GM13977 (cell line): Measurements from ENCODE around the gene LRP1B.
"Not testable (repeated sequence)": the region's sequence is repeated elsewhere in the genome, so short reads cannot be mapped to it uniquely, and the experiment has no call there.

Source experiments
- DNase-seq: peaks from one replicate; pipeline ENCODE4 v3.0.0; 2012; ENCODE audit warnings: low spot score
- in situ Hi-C: fragments of 300-500 bp; cut with MboI; formaldehyde crosslinking; loops from one replicate; pipeline ENCODE4 v1.12.0; 2022; ENCODE audit warnings: low sequenced_read_pairs, low pct_unique_long_range_greater_than_20kb, mixed read lengths, inconsistent platforms; ENCODE audit not compliant: unreplicated experiment
- TF ChIP-seq, protein P1 (sequence below): IDR thresholded peaks from 2 replicates; pipeline ENCODE4 v1.5.1; 2012; ENCODE audit warnings: mild to moderate bottlenecking, control low read depth; ENCODE audit not compliant: insufficient read depth; ENCODE audit errors: extremely low read depth, missing control alignments

LRP1B gene

DNA sequence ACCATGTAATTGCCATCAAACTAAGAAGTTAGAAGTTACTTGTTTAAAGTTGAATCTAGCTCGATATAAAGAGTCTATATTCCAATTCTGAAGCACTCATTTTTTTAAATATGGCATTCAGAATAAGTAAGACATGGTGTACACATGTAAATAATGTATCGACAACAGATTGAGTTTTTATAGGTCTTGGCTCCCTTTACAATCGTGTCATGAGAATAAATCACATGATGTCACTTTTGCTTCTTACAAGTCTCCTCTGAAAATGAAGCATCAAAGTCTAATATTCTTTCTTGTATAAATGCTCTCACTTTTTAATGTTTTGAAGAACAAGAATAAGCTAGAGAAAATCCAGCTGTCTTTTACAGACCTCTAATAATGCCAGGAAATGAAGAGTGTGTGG is 33.1 kb downstream of the LRP1B start:
- in situ Hi-C loops, result no loop called here
- TF ChIP-seq, protein P1, sequence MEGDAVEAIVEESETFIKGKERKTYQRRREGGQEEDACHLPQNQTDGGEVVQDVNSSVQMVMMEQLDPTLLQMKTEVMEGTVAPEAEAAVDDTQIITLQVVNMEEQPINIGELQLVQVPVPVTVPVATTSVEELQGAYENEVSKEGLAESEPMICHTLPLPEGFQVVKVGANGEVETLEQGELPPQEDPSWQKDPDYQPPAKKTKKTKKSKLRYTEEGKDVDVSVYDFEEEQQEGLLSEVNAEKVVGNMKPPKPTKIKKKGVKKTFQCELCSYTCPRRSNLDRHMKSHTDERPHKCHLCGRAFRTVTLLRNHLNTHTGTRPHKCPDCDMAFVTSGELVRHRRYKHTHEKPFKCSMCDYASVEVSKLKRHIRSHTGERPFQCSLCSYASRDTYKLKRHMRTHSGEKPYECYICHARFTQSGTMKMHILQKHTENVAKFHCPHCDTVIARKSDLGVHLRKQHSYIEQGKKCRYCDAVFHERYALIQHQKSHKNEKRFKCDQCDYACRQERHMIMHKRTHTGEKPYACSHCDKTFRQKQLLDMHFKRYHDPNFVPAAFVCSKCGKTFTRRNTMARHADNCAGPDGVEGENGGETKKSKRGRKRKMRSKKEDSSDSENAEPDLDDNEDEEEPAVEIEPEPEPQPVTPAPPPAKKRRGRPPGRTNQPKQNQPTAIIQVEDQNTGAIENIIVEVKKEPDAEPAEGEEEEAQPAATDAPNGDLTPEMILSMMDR, result no peak
- no peak for DNase-seq

DNA sequence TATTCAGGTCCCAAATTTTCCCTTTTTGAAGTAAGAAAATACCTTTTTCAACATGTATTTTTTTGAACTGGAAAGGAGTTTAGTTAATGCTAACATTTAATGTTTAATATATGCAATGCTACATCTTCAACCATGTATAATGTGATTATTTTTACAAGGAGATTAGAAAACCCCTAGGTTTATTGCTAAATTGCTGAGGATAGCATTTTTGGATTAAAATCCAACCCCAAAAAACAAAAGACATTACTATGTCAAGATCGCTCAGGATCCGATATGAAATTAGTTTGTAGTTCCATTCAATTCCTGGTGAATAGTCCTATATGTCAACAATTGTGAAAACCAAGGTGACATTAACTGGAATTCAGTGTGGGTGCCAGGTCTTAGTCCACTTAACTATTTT is 35.2 kb downstream of the LRP1B start:
- in situ Hi-C loops, result no loop called here
- no peak for DNase-seq
- TF ChIP-seq, protein P1, result no peak

DNA sequence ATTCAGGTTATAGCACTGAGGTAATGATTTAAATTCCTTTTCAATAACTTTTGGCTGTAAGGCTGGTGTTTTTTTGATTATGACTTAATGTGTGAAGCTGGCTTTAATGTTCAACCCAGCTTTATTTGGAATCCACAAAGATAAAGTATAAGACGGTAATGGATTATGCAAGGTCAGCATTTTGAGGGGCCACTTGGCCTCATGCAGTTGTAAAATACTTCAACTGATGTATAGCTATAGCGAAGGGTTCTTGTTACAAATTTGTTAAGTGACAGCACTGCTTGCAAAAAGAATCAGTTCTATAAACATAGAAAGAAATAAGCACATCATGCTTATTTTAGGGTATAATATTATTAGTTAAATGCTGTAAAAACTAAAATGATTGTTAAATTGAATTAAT is 36.6 kb downstream of the LRP1B start:
- TF ChIP-seq, protein P1, result no peak
- in situ Hi-C loops, result no loop called here
- DNase-seq, result no peak

DNA sequence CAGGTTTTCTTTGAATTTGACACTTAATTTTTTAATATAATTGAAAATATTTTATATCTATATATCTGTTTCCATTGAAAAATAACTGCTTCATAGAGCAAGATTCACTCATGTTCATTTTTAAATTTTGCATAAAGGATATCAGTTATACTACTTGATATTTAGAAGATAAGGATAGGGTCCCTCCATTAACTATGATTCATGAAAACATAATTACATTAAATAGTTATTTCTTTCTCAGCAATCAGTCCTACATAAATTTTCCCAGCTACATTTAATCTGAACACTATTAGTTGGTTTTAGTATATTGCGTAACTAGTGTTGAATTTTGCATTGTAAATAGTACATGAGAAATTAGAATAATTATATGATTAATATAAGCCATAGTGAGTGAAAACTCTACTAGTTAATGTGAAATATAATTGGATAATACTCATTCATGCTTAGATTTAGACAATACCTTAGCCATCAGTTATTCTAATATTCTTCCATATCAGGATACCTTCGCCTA is 42.7 kb downstream of the LRP1B start:
- in situ Hi-C loops, result no loop called here
- TF ChIP-seq, protein P1, result no peak

DNA sequence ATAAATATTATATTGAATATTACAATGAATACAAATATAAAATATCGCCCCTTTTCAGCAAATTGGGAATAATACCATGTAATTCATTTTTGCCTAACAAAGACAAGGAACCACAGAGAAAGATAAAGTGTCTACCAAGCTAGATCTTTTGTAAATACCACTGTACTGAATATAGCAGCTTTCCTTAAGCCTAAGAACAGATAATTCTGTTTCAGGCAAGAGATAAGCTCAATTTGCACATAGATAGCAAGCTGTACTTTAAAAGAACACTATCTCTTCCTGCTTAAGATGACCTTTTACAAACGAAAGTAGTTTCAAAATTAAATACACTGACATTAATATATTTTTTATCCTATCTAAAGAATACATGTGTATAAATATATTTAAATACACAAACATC is 43.2 kb downstream of the LRP1B start:
- in situ Hi-C loops, result not testable (repeated sequence)

More for the DNA sequence above, 42.7 kb downstream of the LRP1B start:
- DNase-seq, result no peak

DNA sequence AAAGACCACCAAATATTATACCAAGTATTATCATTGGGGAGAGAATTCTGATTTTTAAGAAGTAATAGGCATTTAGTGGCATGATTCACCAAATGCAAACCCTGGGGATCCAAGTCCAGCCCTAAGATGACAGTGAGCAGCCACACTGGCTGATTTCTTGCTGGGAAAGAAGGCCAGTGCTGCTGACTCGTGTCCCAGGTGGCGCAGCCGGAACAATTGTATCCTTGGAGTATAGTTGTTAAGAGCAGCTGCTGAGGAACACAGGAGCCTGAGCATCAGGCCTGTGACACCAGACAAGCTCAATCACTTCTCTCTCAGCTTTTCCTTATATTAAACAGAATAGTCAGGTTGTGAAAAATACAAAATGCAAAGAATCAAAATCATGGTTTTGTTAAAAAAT is 48.4 kb downstream of the LRP1B start:
- in situ Hi-C loops, result no loop called here
- TF ChIP-seq, protein P1, result no peak
- no peak for DNase-seq

More for the DNA sequence above, 43.2 kb downstream of the LRP1B start:
- DNase-seq, result not testable (repeated sequence)

DNA sequence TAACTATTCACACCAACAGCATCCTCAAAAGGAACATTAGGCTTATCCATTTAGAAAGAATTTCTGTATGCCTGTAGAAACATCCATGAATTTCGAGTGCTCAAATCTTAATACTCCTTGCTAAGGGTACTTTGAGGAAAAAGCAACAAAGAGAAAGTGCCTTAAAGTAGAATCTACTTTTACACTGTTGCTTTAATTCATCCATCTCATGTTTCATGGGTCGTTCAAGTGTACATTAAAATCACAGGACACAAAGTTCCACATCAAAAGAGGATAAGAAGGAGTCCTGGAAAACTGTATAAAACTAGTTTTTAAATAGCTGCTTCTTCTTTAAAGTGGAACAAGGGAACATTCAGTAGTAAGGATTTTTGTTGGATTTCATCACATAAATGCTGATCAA is 54.5 kb downstream of the LRP1B start:
- TF ChIP-seq, protein P1, result no peak
- in situ Hi-C loops, result no loop called here
- DNase-seq, result no peak
